ENCODE measurements around the gene NDRG2.

- TF ChIP-seq EZH2phosphoT487 (IDR thresholded peaks at IDR 0.05; ENCODE audit: insufficient read depth, low read depth) (no peak), EZH2 (IDR thresholded peaks at IDR 0.05; ENCODE audit: insufficient read depth, poor library complexity, severe bottlenecking) (peak; percentile 81)
Measured at GRCh38 chr14:21023817-21024584, 860 bp downstream of the NDRG2 start.
